Posterior vena cava (tissue), 2 donors: ENCODE measurements around the gene ANKDD1B. TPM values are rescaled to one million over a fixed set of nuclear protein-coding genes. Genes with fewer than 3 reads are reported as not detected.
"Not testable (repeated sequence)": the region's sequence is repeated elsewhere in the genome, so short reads cannot be mapped to it uniquely, and the experiment has no call there.

Source experiments
- DNase-seq: peaks from one replicate; pipeline ENCODE4 v3.0.0-alpha.2; 2020; ENCODE audit warnings: low spot score
- intact Hi-C, 2 donors: fragments of 100-400 bp; cut with DNase I; formaldehyde crosslinking; loops; one replicate each; pipeline versions ENCODE4 v1.14.1 to v1.14.2; 2022 to 2023
- long read RNA-seq, 2 donors: library from polyadenylated mRNA; unstranded; transcript quantifications; one replicate each; pipeline ENCODE4 v2.0.0, GENCODE V29; 2020 to 2021
- total RNA-seq, 2 donors: library from RNA; stranded (reverse); fragmentation: NEBNext Ultra II Directional; extraction: Animal tissue kit (Norgen Biotek cat#: 25700); gene quantifications; one replicate each; pipeline ENCODE4 v1.2.1, GENCODE V29; 2021
- donor health status: DM: yes; HTN: yes; CAD: no.
- donor health status: DM: yes; HTN: yes; CAD: no.

ANKDD1B gene
- total RNA-seq: under 1 TPM in 1 of 2 donors, not detected in 1; 0.93 TPM
- long read RNA-seq, donor 1: 0 reads
- long read RNA-seq, donor 2: 0 reads

DNA sequence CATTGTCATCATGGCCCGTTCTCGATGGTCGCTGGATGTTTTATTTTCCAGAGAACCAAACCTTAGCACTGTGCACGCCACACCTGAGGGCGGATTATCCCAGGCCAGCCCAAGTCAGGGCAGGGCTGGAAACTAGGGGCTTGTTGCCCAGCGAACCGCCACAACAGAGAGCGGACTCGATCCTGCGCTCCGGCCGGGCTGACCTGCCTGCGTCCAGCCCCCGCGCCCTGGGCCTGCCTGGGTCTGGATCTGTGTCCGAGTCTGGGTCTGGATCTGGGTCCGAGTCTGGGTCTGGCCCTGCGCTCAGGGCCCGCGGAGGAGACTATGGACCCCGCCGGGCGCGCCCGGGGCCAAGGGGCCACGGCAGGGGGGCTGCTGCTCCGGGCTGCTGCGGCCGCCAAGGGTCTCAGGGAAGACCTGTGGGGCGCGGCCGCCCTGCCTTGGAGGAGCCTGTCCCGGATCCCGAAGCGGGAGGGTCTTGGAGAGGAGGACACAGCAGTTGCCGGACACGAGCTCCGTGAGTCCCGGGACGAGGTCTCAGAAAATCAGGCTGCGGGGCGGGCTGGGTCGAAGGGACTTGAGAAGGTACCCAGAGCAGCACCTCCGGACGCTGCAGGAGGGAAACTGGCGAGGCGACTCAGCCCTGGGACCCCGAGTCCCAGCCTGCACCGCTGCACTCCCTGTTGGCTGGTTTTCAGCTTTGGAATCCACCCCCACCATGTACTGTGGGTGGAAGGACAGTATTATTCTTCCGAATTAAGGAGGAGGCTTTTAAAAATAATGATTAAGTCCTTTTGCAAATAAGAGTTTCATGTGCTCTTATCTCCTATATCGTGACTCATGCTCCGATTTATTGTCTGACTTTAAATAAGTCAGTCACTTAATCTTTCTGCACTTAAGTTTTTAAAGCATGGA is at the start of gene ANKDD1B:
Gene ANKDD1B (plus strand): TSS at position 143 of the 915 bp plus-strand sequence. CDS start 182 bp downstream, at position 325.
- peak; percentile 81 for DNase-seq

GRCh38 chr5:75565991-75566709 is 45.1 kb upstream of the ANKDD1B start:
- DNase-seq, intact Hi-C loops: not testable (repeated sequence)

More for the DNA sequence above, at the start of gene ANKDD1B:
- intact Hi-C loops: no loop called here

- intact Hi-C loops: no loop called here
- no peak for DNase-seq
These were observed 44.4 kb upstream of the ANKDD1B start for GRCh38 chr5:75566710-75567309.

DNA sequence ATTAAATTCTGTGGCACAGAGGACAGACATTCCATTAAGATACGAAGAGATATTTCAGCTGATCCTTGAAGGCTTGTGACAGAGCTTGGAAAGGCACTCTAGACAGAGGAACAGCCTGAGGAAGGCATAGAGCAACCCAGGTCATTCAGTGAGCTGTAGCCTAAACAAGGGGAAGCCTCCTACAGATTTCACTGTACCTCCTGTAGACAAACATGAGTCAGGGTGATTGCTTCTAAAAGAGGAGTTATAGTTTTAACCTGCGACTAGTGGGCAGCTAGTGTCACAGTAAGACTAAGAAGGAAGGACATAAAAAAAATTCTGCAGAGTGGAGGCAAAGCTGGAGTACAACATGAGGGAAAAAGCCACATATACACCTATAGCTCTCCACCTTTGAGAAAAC is 43.5 kb upstream of the ANKDD1B start:
- intact Hi-C loops: no loop called here

GRCh38 chr5:75568202-75568601 is 43.1 kb upstream of the ANKDD1B start:
- intact Hi-C loops: no loop called here

More for the DNA sequence above, 43.5 kb upstream of the ANKDD1B start:
- DNase-seq: no peak

GRCh38 chr5:75571547-75571946 is 39.7 kb upstream of the ANKDD1B start:
- intact Hi-C loops: no loop called here

More at GRCh38 chr5:75568202-75568601, 43.1 kb upstream of the ANKDD1B start:
- DNase-seq: no peak

GRCh38 chr5:75574791-75575190 is 36.5 kb upstream of the ANKDD1B start:
- no peak for DNase-seq
- intact Hi-C loops: loop anchor here in 1 of 2 donors (5.0 kb wide), 1 partner anchor 727 kb away; no protein-coding TSS in a partner anchor

More at GRCh38 chr5:75571547-75571946, 39.7 kb upstream of the ANKDD1B start:
- no peak for DNase-seq

GRCh38 chr5:75578280-75578679 is 33.0 kb upstream of the ANKDD1B start:
- DNase-seq: not testable (repeated sequence)
- intact Hi-C loops: loop anchor here in 1 of 2 donors (5.0 kb wide), 1 partner anchor 731 kb away; no protein-coding TSS in a partner anchor

DNA sequence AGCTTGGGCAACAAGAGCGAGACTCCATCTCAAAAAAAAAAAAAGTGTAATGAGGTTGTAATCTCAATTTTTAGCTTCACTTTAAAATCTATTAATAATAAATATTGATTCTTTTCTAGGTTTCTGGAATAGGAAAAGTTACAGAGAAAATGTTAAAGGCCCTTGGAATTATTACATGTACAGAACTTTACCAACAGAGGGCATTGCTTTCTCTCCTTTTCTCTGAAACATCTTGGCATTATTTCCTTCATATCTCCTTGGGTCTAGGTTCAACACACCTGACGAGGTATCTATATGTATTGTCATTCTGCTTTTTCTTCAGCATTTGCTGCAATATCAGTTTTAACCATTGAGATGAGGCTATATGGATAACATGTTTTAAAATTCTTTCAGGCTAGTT is 26.6 kb upstream of the ANKDD1B start:
- intact Hi-C loops: no loop called here
- no peak for DNase-seq

GRCh38 chr5:75588666-75589065 is 22.6 kb upstream of the ANKDD1B start:
- intact Hi-C loops: no loop called here
- DNase-seq: no peak

DNA sequence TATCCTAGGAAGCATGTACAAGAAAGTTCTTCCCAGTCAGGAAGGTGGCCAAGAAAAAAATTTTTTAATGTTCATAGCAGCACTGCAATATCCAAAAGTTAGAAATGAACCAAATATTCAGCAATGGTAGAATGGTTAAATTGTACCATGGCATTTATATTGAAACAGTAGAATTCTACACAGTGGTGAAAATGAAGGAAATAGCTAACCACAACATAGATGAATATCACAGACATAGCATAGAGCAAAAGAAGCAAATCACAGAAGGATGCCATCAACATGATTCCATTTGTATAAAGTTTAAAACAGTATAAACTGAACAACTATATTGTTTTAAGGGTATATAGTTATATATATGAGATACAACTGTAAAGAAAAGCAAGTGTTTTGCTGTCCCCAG is 10.7 kb upstream of the ANKDD1B start:
- intact Hi-C loops: no loop called here
- no peak for DNase-seq

DNA sequence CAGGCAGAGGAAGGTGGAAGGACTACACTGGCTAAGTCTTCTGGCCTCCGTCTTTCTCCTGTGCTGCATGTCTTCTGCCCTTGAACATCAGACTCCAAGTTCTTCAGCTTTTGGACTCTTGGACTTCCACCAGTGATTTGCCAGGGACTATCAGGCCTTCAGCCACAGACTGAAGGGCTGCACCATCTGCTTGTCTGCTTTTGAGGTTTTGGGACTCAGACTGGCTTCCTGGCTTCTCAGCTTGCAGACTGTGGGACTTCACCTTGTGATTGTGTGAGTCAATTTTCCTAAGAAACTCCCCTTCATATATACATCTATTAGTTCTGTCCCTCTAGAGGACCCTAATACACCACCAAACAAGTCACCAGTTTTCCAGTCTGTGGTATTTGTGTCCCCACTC is 9.7 kb upstream of the ANKDD1B start:
- no peak for DNase-seq
- intact Hi-C loops: no loop called here

DNA sequence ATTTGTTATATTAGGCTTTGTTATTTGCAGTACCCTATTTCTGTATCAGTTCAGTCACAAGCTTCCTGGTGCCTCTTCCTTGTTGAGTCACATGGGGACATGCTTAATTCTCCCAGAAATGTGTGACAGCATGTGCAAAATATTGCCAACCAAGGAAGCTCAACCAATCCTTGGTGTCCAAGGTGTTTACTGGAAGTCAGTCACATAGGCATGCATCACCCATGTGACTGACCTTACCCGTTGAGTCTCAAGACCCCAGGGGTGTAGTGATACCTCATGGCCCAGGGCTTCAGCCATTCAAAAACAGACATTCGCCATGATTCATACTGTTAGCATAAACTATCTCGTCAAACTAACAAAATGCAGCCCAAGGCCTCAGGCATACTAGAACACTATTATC is 9.3 kb upstream of the ANKDD1B start:
- DNase-seq: no peak
- intact Hi-C loops: no loop called here

GRCh38 chr5:75603371-75603770 is 7.9 kb upstream of the ANKDD1B start:
- no peak for DNase-seq
- intact Hi-C loops: no loop called here

DNA sequence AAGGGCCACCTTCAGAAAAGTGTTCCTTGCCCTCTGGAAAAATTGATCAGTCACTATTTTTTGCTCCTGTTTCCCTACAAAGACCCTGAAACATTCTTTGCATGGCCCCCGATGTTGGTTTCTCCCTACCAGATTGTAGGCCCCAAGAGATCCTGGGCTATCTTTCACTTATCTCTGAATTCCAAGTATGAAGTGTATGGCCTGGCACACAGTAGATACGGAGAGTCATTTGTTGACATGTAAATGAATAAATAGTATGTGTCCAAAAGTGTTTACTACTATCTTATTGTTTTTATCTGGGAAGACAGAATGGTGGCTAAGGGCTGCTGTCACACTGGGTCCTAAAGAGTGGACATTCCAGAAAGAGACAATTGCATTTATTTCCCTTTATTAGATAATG is 7.4 kb upstream of the ANKDD1B start:
- DNase-seq: no peak
- intact Hi-C loops: no loop called here

GRCh38 chr5:75607341-75607740 is 3.9 kb upstream of the ANKDD1B start:
- intact Hi-C loops, DNase-seq: not testable (repeated sequence)

DNA sequence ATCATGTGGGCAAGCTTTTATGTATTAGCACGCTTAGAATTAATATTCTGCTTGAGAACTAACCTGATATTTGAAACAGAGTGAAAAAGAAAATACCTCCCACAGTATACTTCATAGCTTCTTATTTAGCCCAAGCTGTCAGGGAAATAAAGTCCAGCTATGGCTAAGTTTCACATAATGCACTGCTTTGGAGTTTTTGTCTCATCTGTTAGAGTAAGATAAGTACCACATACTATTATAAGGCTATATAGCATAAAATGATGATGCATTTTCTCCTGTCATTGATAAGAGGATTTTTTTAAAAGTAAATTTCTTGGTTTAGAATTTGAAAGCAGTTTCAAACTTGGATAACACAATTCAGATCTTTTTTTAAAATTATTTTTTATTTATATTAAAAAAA is 2.4 kb upstream of the ANKDD1B start:
- intact Hi-C loops: no loop called here
- no peak for DNase-seq

DNA sequence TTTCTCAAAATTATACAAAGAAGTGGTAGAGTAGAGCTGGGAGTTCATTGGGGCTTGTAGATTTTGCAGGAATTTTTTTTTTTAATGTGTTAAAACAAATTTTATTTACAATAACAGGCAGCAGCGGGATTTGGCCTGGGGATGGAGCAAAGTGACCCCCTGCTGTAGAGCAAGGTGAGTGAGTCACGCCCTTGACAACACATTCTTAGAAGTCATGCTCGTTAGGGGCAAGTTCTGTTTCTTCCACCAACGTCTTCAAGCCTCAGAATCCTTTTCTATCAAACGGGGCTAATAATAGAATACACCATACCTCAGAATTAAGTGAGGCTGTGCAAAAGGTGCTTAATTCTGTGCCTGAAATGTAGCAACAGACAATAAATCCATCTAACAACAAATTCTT is 1.1 kb upstream of the ANKDD1B start:
- intact Hi-C loops: no loop called here
- no peak for DNase-seq

- DNase-seq, intact Hi-C loops: not testable (repeated sequence)
These were observed 368 bp upstream of the ANKDD1B start for GRCh38 chr5:75610859-75611310.

DNA sequence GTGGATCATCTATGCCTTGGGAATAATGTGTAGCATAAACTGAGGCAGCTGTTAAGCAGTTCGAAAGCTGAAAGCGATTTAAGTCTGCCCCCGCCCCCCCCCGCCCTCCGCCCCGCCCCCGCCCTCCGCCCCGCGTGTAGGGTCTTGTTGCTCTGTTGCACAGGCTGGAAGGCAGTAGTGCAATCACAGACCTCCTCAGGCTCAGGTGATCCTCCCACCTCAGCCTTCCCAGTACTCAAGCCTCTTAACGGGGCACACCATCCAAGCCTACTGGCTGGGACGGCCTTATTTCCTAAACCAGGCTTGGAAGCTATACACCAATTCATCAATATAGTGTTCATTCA is 945 bp downstream of the ANKDD1B start:
- intact Hi-C loops: no loop called here

More for the DNA sequence above, 945 bp downstream of the ANKDD1B start:
- no peak for DNase-seq
